Endothelial cell (in vitro differentiated cells): ENCODE data around the gene HSPA13. TPM values are rescaled to one million over a fixed set of nuclear protein-coding genes. Genes with fewer than 3 reads are reported as not detected.

ENCODE experiments used
- DNase-seq: peaks from one replicate; pipeline ENCODE4 v3.0.0; 2021; ENCODE audit warnings: low spot score
- H3K27ac Mint-ChIP-seq: one replicate; pipeline ENCODE4 v1.8.0; 2021; ENCODE audit warnings: mixed read lengths, inconsistent platforms; ENCODE audit not compliant: unreplicated experiment
- H3K27me3 Mint-ChIP-seq: one replicate; pipeline ENCODE4 v1.8.0; 2021; ENCODE audit warnings: mild to moderate bottlenecking, moderate library complexity, mixed read lengths, inconsistent platforms; ENCODE audit not compliant: unreplicated experiment
- H3K36me3 Mint-ChIP-seq: one replicate; pipeline ENCODE4 v1.8.0; 2021; ENCODE audit warnings: mild to moderate bottlenecking, low read depth, mixed read lengths, inconsistent platforms; ENCODE audit not compliant: unreplicated experiment
- H3K4me1 Mint-ChIP-seq: one replicate; pipeline ENCODE4 v1.8.0; 2021; ENCODE audit warnings: mild to moderate bottlenecking, mixed read lengths, inconsistent platforms; ENCODE audit not compliant: unreplicated experiment
- H3K4me3 Mint-ChIP-seq: one replicate; pipeline ENCODE4 v1.8.0; 2021; ENCODE audit warnings: mild to moderate bottlenecking, mixed read lengths, inconsistent platforms; ENCODE audit not compliant: unreplicated experiment
- H3K9me3 Mint-ChIP-seq: one replicate; pipeline ENCODE4 v1.8.0; 2021; ENCODE audit warnings: mixed read lengths, inconsistent platforms; ENCODE audit not compliant: unreplicated experiment
- CTCF ChIP-seq: fragments of 200-600 bp; sonication (generic); IDR thresholded peaks from one replicate; pipeline ENCODE4 v1.5.0; 2021; ENCODE audit warnings: antibody characterized with exemption; ENCODE audit not compliant: unreplicated experiment
- long read RNA-seq: library from polyadenylated mRNA; unstranded; transcript quantifications from one replicate; pipeline ENCODE4 v2.0.0, GENCODE V29; 2020; ENCODE audit not compliant: unreplicated experiment
- total RNA-seq: library from RNA; stranded (reverse); fragmentation: NEBNext Ultra II Directional; extraction: Animal tissue kit (Norgen Biotek cat#: 25700); gene quantifications from one replicate; pipeline ENCODE4 v1.2.1, GENCODE V29; 2021; ENCODE audit not compliant: unreplicated experiment

HSPA13 gene
- total RNA-seq, result 37.0 TPM
- long read RNA-seq, transcript HSPA13-201 (5 exons, 3,986 nt), result major isoform, 10 of 11 reads
- long read RNA-seq, partial matches to known transcripts, result 1 of 11 reads
- long read RNA-seq, other reads (novel, unspliced or antisense), result 0 of 11 reads

- no peaks in the 10 kb centered on the region for H3K27me3 Mint-ChIP-seq
- peak within 1 kb of the TSS; percentile 99 for H3K27ac Mint-ChIP-seq
- H3K4me3 Mint-ChIP-seq, result peak within 1 kb of the TSS; percentile 100
- no peak for TF ChIP-seq CTCF
- peaks cover 17% of the 10 kb centered on the region for H3K4me1 Mint-ChIP-seq
- no peaks in the 10 kb centered on the region for H3K36me3 Mint-ChIP-seq
- H3K9me3 Mint-ChIP-seq, result no peaks in the 10 kb centered on the region
- peak; percentile 95 for DNase-seq
These were observed at the start of gene HSPA13 for GRCh38 chr21:14382835-14383595. TSS of gene HSPA13 (minus strand) at chr21:14383146. CDS start at chr21:14383119, 27 bp downstream.

GRCh38 chr21:14418920-14419319 lies 36.0 kb upstream of the HSPA13 start:
- Mint-ChIP-seq H3K27ac (no peak overlapping the region), H3K4me3 (no peak overlapping the region), H3K27me3 (peaks cover 3% of the 10 kb centered on the region), H3K4me1 (peaks cover 3% of the 10 kb centered on the region), H3K36me3 (peaks cover 3% of the 10 kb centered on the region), H3K9me3 (peaks cover 7% of the 10 kb centered on the region)
- no peak for DNase-seq
- no peak for TF ChIP-seq CTCF

GRCh38 chr21:14414932-14415508 lies 32.1 kb upstream of the HSPA13 start:
- Mint-ChIP-seq H3K4me1 (no peaks in the 10 kb centered on the region), H3K9me3 (peaks cover 7% of the 10 kb centered on the region), H3K4me3 (no peak overlapping the region), H3K27ac (no peak overlapping the region), H3K36me3 (peaks cover 3% of the 10 kb centered on the region), H3K27me3 (peaks cover 2% of the 10 kb centered on the region)
- no peak for DNase-seq
- TF ChIP-seq CTCF, result no peak

- TF ChIP-seq CTCF, result no peak
These were observed 23.0 kb upstream of the HSPA13 start for GRCh38 chr21:14405962-14406361.

GRCh38 chr21:14405225-14405624 lies 22.3 kb upstream of the HSPA13 start:
- Mint-ChIP-seq H3K4me1 (peaks cover 4% of the 10 kb centered on the region), H3K27ac (no peak overlapping the region), H3K9me3 (no peaks in the 10 kb centered on the region), H3K4me3 (no peak overlapping the region), H3K27me3 (no peaks in the 10 kb centered on the region), H3K36me3 (no peaks in the 10 kb centered on the region)
- TF ChIP-seq CTCF, result no peak
- DNase-seq, result no peak

More at GRCh38 chr21:14405962-14406361, 23.0 kb upstream of the HSPA13 start:
- no peak for DNase-seq
- Mint-ChIP-seq H3K4me1 (peaks cover 4% of the 10 kb centered on the region), H3K4me3 (no peak overlapping the region), H3K27ac (no peak overlapping the region), H3K9me3 (no peaks in the 10 kb centered on the region), H3K36me3 (no peaks in the 10 kb centered on the region), H3K27me3 (no peaks in the 10 kb centered on the region)
